Mucosa of descending colon (tissue), 3 donors: ENCODE measurements around the gene AANAT. TPM values are rescaled to one million over a fixed set of nuclear protein-coding genes. Genes with fewer than 3 reads are reported as not detected.

Experiments
- ATAC-seq: fragments of 200-7000 bp; cut with Tn5 transposase; one replicate; pipeline ENCODE4 v1.9.1; 2020; ENCODE audit warnings: mild to moderate bottlenecking, moderate library complexity
- DNase-seq, 3 donors: peaks; one replicate each; pipeline ENCODE4 v3.0.0-alpha.2; 2020
- H3K36me3 ChIP-seq: fragments of 200-600 bp; one replicate; pipeline ENCODE4 v1.8.0; 2021; ENCODE audit warnings: low read depth, mild to moderate bottlenecking
- H3K4me1 ChIP-seq: fragments of 200-600 bp; one replicate; pipeline ENCODE4 v1.8.0; 2021; ENCODE audit warnings: low read depth, mild to moderate bottlenecking
- H3K4me3 ChIP-seq: fragments of 200-600 bp; one replicate; pipeline ENCODE4 v1.8.0; 2021; ENCODE audit warnings: mild to moderate bottlenecking
- H3K9me3 ChIP-seq: fragments of 200-600 bp; one replicate; pipeline ENCODE4 v1.8.0; 2021; ENCODE audit warnings: mild to moderate bottlenecking
- CTCF ChIP-seq: fragments of 200-600 bp; IDR thresholded peaks from one replicate; pipeline ENCODE4 v1.8.0; 2022; ENCODE audit warnings: antibody characterized with exemption, mild to moderate bottlenecking
- intact Hi-C, 2 donors: fragments of 100-400 bp; cut with DNase I in 1 of 2; cut with micrococcal nuclease in 1 of 2; formaldehyde crosslinking; loops; one replicate each; pipeline versions ENCODE4 v1.11.0 to v1.11.1; 2022; cut with DNase I, micrococcal nuclease
- total RNA-seq, 3 donors: library from RNA; stranded (reverse); fragmentation: NEBNext Ultra II Directional in 2 of 3; extraction: Animal tissue kit (Norgen Biotek cat#: 25700) in 2 of 3; gene quantifications; one replicate each; pipeline versions ENCODE4 v1.2.1 to v1.2.4, GENCODE V29; 2021 to 2023
- donor health status: DM: no; HTN: no; CAD: no; lungs with moderate emphysema.
- donor health status: DM: no; HTN: no; CAD: no.
- donor health status: DM: no; HTN: yes; CAD: no.

AANAT gene
- total RNA-seq, 3 donors from 2014 or later: not detected

GRCh38 chr17:76478730-76479514 lies 11.5 kb downstream of the AANAT start:
- intact Hi-C loops: no loop called here
- no peaks in the 10 kb centered on the region for H3K9me3 ChIP-seq
- H3K4me3 ChIP-seq: no peak overlapping the region
- H3K36me3 ChIP-seq: no peaks in the 10 kb centered on the region
- no peak for ATAC-seq
- TF ChIP-seq CTCF: no peak
- H3K4me1 ChIP-seq: no peaks in the 10 kb centered on the region
- no peak for DNase-seq

- intact Hi-C loops: no loop called here
- ATAC-seq (no peak), DNase-seq (no peak)
- TF ChIP-seq CTCF: no peak
- no peak overlapping the region for H3K4me3 ChIP-seq
- no peaks in the 10 kb centered on the region for H3K9me3 ChIP-seq
- no peaks in the 10 kb centered on the region for H3K4me1 ChIP-seq
- H3K36me3 ChIP-seq: no peaks in the 10 kb centered on the region
Measured at GRCh38 chr17:76479515-76480060, 12.2 kb downstream of the AANAT start.

GRCh38 chr17:76480632-76481031 lies 13.2 kb downstream of the AANAT start:
- Histone ChIP-seq H3K36me3 (no peaks in the 10 kb centered on the region), H3K9me3 (no peaks in the 10 kb centered on the region), H3K4me3 (no peak overlapping the region), H3K4me1 (no peaks in the 10 kb centered on the region)
- TF ChIP-seq CTCF: no peak
- DNase-seq (peak in 1 of 3 donors; percentile 45), ATAC-seq (peak; percentile 27)
- intact Hi-C loops: no loop called here

GRCh38 chr17:76481071-76481655 lies 13.8 kb downstream of the AANAT start:
- DNase-seq: peak in 1 of 3 donors; percentile 67
- intact Hi-C loops: no loop called here

GRCh38 chr17:76484228-76484725 lies 16.9 kb downstream of the AANAT start:
- Histone ChIP-seq H3K4me3 (no peak overlapping the region), H3K4me1 (no peaks in the 10 kb centered on the region), H3K9me3 (no peaks in the 10 kb centered on the region), H3K36me3 (no peaks in the 10 kb centered on the region)
- TF ChIP-seq CTCF: no peak
- DNase-seq (peak in 1 of 3 donors; percentile 39), ATAC-seq (no peak)
- intact Hi-C loops: no loop called here

More at GRCh38 chr17:76481071-76481655, 13.8 kb downstream of the AANAT start:
- peak; percentile 69 for ATAC-seq
- H3K9me3 ChIP-seq: no peaks in the 10 kb centered on the region
- no peaks in the 10 kb centered on the region for H3K36me3 ChIP-seq
- no peaks in the 10 kb centered on the region for H3K4me1 ChIP-seq
- H3K4me3 ChIP-seq: no peak overlapping the region
- TF ChIP-seq CTCF: no peak
